Measurements from ENCODE around the gene RPIA.
A peak's percentile ranks its signal among the peaks of the same experiment; 100 is the strongest.
"Not testable (repeated sequence)": the region's sequence is repeated elsewhere in the genome, so short reads cannot be mapped to it uniquely, and the experiment has no call there.

The RPIA gene

GRCh38 chr2:88754585-88755320 is 63.3 kb downstream of the RPIA start:
- peaks cover 12% of the 10 kb centered on the region for H3K4me1 ChIP-seq (ENCODE audit: control insufficient read depth, insufficient read depth, low read length)
- no peaks in the 10 kb centered on the region; the same call in 1 of the 2 replicates for H3K9me3 ChIP-seq (ENCODE audit: control insufficient read depth, insufficient read depth, low read length)
- peaks cover 23% of the 10 kb centered on the region for H3K36me3 ChIP-seq (ENCODE audit: control insufficient read depth, insufficient read depth, low read length)
- H3K4me3 ChIP-seq (ENCODE audit: low read depth, low read length): no peak overlapping the region
- no peak overlapping the region for H3K9ac ChIP-seq (ENCODE audit: low read depth, low read length)
- no peaks in the 10 kb centered on the region for H3K27me3 ChIP-seq (ENCODE audit: control insufficient read depth, insufficient read depth, low read length)
- H3K27ac ChIP-seq (ENCODE audit: low read depth, low read length): no peak overlapping the region

GRCh38 chr2:88755836-88756235 is 64.4 kb downstream of the RPIA start:
- H3K27ac ChIP-seq (ENCODE audit: low read depth, low read length): no peak overlapping the region
- no peak overlapping the region for H3K9ac ChIP-seq (ENCODE audit: low read depth, low read length)
- peaks cover 20% of the 10 kb centered on the region for H3K36me3 ChIP-seq (ENCODE audit: control insufficient read depth, insufficient read depth, low read length)

GRCh38 chr2:88757025-88757424 is 65.6 kb downstream of the RPIA start:
- Histone ChIP-seq H3K9me3 (ENCODE audit: control insufficient read depth, insufficient read depth, low read length) (no peaks in the 10 kb centered on the region; the same call in 1 of the 2 replicates), H3K4me1 (ENCODE audit: control insufficient read depth, insufficient read depth, low read length) (no peaks in the 10 kb centered on the region), H3K4me3 (ENCODE audit: low read depth, low read length) (no peak overlapping the region), H3K27me3 (ENCODE audit: control insufficient read depth, insufficient read depth, low read length) (no peaks in the 10 kb centered on the region), H3K36me3 (ENCODE audit: control insufficient read depth, insufficient read depth, low read length) (peaks cover 9% of the 10 kb centered on the region; the same call in 1 of the 2 replicates), H3K27ac (ENCODE audit: low read depth, low read length) (no peak overlapping the region), H3K9ac (ENCODE audit: low read depth, low read length) (no peak overlapping the region)

More at GRCh38 chr2:88755836-88756235, 64.4 kb downstream of the RPIA start:
- no peaks in the 10 kb centered on the region; the same call in 1 of the 2 replicates for H3K9me3 ChIP-seq (ENCODE audit: control insufficient read depth, insufficient read depth, low read length)
- peaks cover 3% of the 10 kb centered on the region; the same call in 1 of the 2 replicates for H3K4me1 ChIP-seq (ENCODE audit: control insufficient read depth, insufficient read depth, low read length)
- H3K4me3 ChIP-seq (ENCODE audit: low read depth, low read length): no peak overlapping the region
- no peaks in the 10 kb centered on the region for H3K27me3 ChIP-seq (ENCODE audit: control insufficient read depth, insufficient read depth, low read length)

GRCh38 chr2:88758702-88759101 is 67.2 kb downstream of the RPIA start:
- not testable (repeated sequence) for H3K27me3 ChIP-seq (ENCODE audit: control insufficient read depth, insufficient read depth, low read length); H3K9ac ChIP-seq (ENCODE audit: low read depth, low read length); H3K4me1 ChIP-seq (ENCODE audit: control insufficient read depth, insufficient read depth, low read length); H3K9me3 ChIP-seq (ENCODE audit: control insufficient read depth, insufficient read depth, low read length); H3K27ac ChIP-seq (ENCODE audit: low read depth, low read length); H3K36me3 ChIP-seq (ENCODE audit: control insufficient read depth, insufficient read depth, low read length); H3K4me3 ChIP-seq (ENCODE audit: low read depth, low read length)

- Histone ChIP-seq H3K9me3 (ENCODE audit: control insufficient read depth, insufficient read depth, low read length) (no peaks in the 10 kb centered on the region; the same call in 1 of the 2 replicates), H3K9ac (ENCODE audit: low read depth, low read length) (no peak overlapping the region), H3K27me3 (ENCODE audit: control insufficient read depth, insufficient read depth, low read length) (peaks cover 23% of the 10 kb centered on the region), H3K4me3 (ENCODE audit: low read depth, low read length) (no peak overlapping the region), H3K4me1 (ENCODE audit: control insufficient read depth, insufficient read depth, low read length) (no peaks in the 10 kb centered on the region), H3K27ac (ENCODE audit: low read depth, low read length) (no peak overlapping the region), H3K36me3 (ENCODE audit: control insufficient read depth, insufficient read depth, low read length) (no peaks in the 10 kb centered on the region)
These were observed 69.5 kb downstream of the RPIA start for GRCh38 chr2:88760819-88761598.

- H3K27ac ChIP-seq (ENCODE audit: low read depth, low read length): no peak overlapping the region
- H3K9me3 ChIP-seq (ENCODE audit: control insufficient read depth, insufficient read depth, low read length): no peaks in the 10 kb centered on the region
- H3K4me1 ChIP-seq (ENCODE audit: control insufficient read depth, insufficient read depth, low read length): no peaks in the 10 kb centered on the region
- H3K36me3 ChIP-seq (ENCODE audit: control insufficient read depth, insufficient read depth, low read length): no peaks in the 10 kb centered on the region
- no peak overlapping the region for H3K4me3 ChIP-seq (ENCODE audit: low read depth, low read length)
- peaks cover 31% of the 10 kb centered on the region for H3K27me3 ChIP-seq (ENCODE audit: control insufficient read depth, insufficient read depth, low read length)
- H3K9ac ChIP-seq (ENCODE audit: low read depth, low read length): no peak overlapping the region
These were observed 72.8 kb downstream of the RPIA start for GRCh38 chr2:88764141-88764849.

GRCh38 chr2:88764850-88765153 is 73.3 kb downstream of the RPIA start:
- H3K9ac ChIP-seq (ENCODE audit: low read depth, low read length): no peak overlapping the region
- H3K27ac ChIP-seq (ENCODE audit: low read depth, low read length): no peak overlapping the region
- H3K27me3 ChIP-seq (ENCODE audit: control insufficient read depth, insufficient read depth, low read length): peaks cover 31% of the 10 kb centered on the region
- peak overlapping the region; percentile 51 for H3K4me3 ChIP-seq (ENCODE audit: low read depth, low read length)
- H3K9me3 ChIP-seq (ENCODE audit: control insufficient read depth, insufficient read depth, low read length): no peaks in the 10 kb centered on the region
- no peaks in the 10 kb centered on the region for H3K4me1 ChIP-seq (ENCODE audit: control insufficient read depth, insufficient read depth, low read length)
- H3K36me3 ChIP-seq (ENCODE audit: control insufficient read depth, insufficient read depth, low read length): no peaks in the 10 kb centered on the region

GRCh38 chr2:88765154-88765888 is 73.8 kb downstream of the RPIA start:
- H3K9me3 ChIP-seq (ENCODE audit: control insufficient read depth, insufficient read depth, low read length): no peaks in the 10 kb centered on the region

GRCh38 chr2:88765889-88766481 is 74.5 kb downstream of the RPIA start:
- peaks cover 31% of the 10 kb centered on the region for H3K27me3 ChIP-seq (ENCODE audit: control insufficient read depth, insufficient read depth, low read length)
- not testable (repeated sequence) for H3K9ac ChIP-seq (ENCODE audit: low read depth, low read length); H3K36me3 ChIP-seq (ENCODE audit: control insufficient read depth, insufficient read depth, low read length); H3K27ac ChIP-seq (ENCODE audit: low read depth, low read length); H3K9me3 ChIP-seq (ENCODE audit: control insufficient read depth, insufficient read depth, low read length); H3K4me1 ChIP-seq (ENCODE audit: control insufficient read depth, insufficient read depth, low read length)
- peak overlapping the region; percentile 51 for H3K4me3 ChIP-seq (ENCODE audit: low read depth, low read length)

More at GRCh38 chr2:88765154-88765888, 73.8 kb downstream of the RPIA start:
- Histone ChIP-seq H3K4me3 (ENCODE audit: low read depth, low read length) (peak overlapping the region; percentile 51), H3K9ac (ENCODE audit: low read depth, low read length) (no peak overlapping the region), H3K36me3 (ENCODE audit: control insufficient read depth, insufficient read depth, low read length) (no peaks in the 10 kb centered on the region), H3K27ac (ENCODE audit: low read depth, low read length) (no peak overlapping the region), H3K27me3 (ENCODE audit: control insufficient read depth, insufficient read depth, low read length) (peaks cover 31% of the 10 kb centered on the region), H3K4me1 (ENCODE audit: control insufficient read depth, insufficient read depth, low read length) (no peaks in the 10 kb centered on the region)

- no peak overlapping the region for H3K4me3 ChIP-seq (ENCODE audit: low read depth, low read length)
- H3K9ac ChIP-seq (ENCODE audit: low read depth, low read length): no peak overlapping the region
- H3K9me3 ChIP-seq (ENCODE audit: control insufficient read depth, insufficient read depth, low read length): peaks cover 11% of the 10 kb centered on the region
- no peak overlapping the region for H3K27ac ChIP-seq (ENCODE audit: low read depth, low read length)
- peaks cover 18% of the 10 kb centered on the region for H3K27me3 ChIP-seq (ENCODE audit: control insufficient read depth, insufficient read depth, low read length)
- H3K4me1 ChIP-seq (ENCODE audit: control insufficient read depth, insufficient read depth, low read length): no peaks in the 10 kb centered on the region
- H3K36me3 ChIP-seq (ENCODE audit: control insufficient read depth, insufficient read depth, low read length): no peaks in the 10 kb centered on the region
These were observed 78.5 kb downstream of the RPIA start for GRCh38 chr2:88770016-88770415.
